Esophagus muscularis mucosa (tissue), 4 donors: ENCODE measurements around the gene ADORA2A.

Experiments used
- EP300 ChIP-seq: sonication (generic); formaldehyde crosslinking; IDR thresholded peaks from one replicate; pipeline ENCODE4 v1.6.1; 2017; ENCODE audit warnings: antibody characterized with exemption
- POLR2A ChIP-seq: fragments of 450-650 bp; IDR thresholded peaks from one replicate; pipeline ENCODE4 v1.6.1; 2017; ENCODE audit warnings: antibody characterized with exemption, moderate library complexity, mild to moderate bottlenecking, low read depth
- POLR2AphosphoS5 ChIP-seq, 2 donors: sonication (generic); formaldehyde crosslinking; IDR thresholded peaks; one replicate each; pipeline ENCODE4 v1.6.1; 2017; ENCODE audit warnings: antibody characterized with exemption in 2 of 2
- TF ChIP-seq, protein P1 (sequence below), 3 experiments: fragments of 200-600 bp in 2 of 3; fragments of 450-650 bp in 1 of 3; sonication (generic) in 2 of 3; IDR thresholded peaks; one replicate each; pipeline ENCODE4 v1.5.1; 2017 to 2019; ENCODE audit warnings: antibody characterized with exemption in 3 of 3, mild to moderate bottlenecking in 2 of 3, moderate library complexity in 1 of 3

DNA sequence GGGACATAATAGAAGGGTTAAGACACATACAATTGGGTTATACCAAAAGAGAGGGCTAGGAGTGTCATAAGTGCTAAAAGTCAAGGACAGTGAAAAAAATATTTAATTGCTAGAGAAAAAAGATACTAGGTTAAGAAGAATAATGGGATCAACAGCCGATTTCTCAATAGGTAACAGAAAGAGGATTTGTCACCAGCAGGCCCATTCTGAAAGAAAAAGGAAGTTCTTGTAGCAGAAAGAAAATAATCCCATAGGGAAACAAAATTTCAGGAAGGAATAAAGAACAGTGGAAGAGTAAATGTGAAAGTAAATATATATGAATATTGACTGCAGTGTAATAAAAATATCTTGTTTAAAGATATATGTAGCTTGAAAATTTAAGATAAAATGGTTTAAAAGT is 43.3 kb upstream of the ADORA2A start:
- TF ChIP-seq POLR2A = no peak
- TF ChIP-seq POLR2AphosphoS5 (IDR thresholded peaks at IDR 0.05) = no peak
- TF ChIP-seq, protein P1, sequence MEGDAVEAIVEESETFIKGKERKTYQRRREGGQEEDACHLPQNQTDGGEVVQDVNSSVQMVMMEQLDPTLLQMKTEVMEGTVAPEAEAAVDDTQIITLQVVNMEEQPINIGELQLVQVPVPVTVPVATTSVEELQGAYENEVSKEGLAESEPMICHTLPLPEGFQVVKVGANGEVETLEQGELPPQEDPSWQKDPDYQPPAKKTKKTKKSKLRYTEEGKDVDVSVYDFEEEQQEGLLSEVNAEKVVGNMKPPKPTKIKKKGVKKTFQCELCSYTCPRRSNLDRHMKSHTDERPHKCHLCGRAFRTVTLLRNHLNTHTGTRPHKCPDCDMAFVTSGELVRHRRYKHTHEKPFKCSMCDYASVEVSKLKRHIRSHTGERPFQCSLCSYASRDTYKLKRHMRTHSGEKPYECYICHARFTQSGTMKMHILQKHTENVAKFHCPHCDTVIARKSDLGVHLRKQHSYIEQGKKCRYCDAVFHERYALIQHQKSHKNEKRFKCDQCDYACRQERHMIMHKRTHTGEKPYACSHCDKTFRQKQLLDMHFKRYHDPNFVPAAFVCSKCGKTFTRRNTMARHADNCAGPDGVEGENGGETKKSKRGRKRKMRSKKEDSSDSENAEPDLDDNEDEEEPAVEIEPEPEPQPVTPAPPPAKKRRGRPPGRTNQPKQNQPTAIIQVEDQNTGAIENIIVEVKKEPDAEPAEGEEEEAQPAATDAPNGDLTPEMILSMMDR (IDR thresholded peaks at IDR 0.05) = no peak
- no peak for TF ChIP-seq EP300
